Neuronal stem cell (in vitro differentiated cells): ENCODE measurements around the gene FARS2.

Source experiments
- DNase-seq: peaks from one replicate; pipeline ENCODE4 v3.0.0-alpha.2; 2013; ENCODE audit warnings: low spot score
- H2AFZ ChIP-seq: one replicate; pipeline ENCODE4 v1.6.1; 2013; ENCODE audit warnings: mild to moderate bottlenecking, low read length, inconsistent platforms
- H2AK5ac ChIP-seq: 2 replicates; pipeline ENCODE4 v1.6.1; 2013; ENCODE audit warnings: low read depth, mild to moderate bottlenecking, inconsistent platforms, low read length, moderate library complexity, mixed read lengths
- H2BK120ac ChIP-seq: 2 replicates; pipeline ENCODE4 v1.6.1; 2013; ENCODE audit warnings: low read depth, mild to moderate bottlenecking, inconsistent platforms, low read length, moderate library complexity, mixed read lengths
- H2BK12ac ChIP-seq: one replicate; pipeline ENCODE4 v1.6.1; 2013; ENCODE audit warnings: low read length, inconsistent platforms
- H2BK15ac ChIP-seq: 2 replicates; pipeline ENCODE4 v1.6.1; 2013; ENCODE audit warnings: mild to moderate bottlenecking, low read length, inconsistent platforms, mixed read lengths
- H2BK5ac ChIP-seq: one replicate; pipeline ENCODE4 v1.6.1; 2013; ENCODE audit warnings: inconsistent platforms, mild to moderate bottlenecking, low read length, moderate library complexity
- H3K14ac ChIP-seq: one replicate; pipeline ENCODE4 v1.6.1; 2013; ENCODE audit warnings: low read length, inconsistent platforms
- H3K18ac ChIP-seq: 2 replicates; pipeline ENCODE4 v1.6.1; 2013; ENCODE audit warnings: low read length, inconsistent platforms
- H3K23ac ChIP-seq: 2 replicates; pipeline ENCODE4 v1.6.1; 2013; ENCODE audit warnings: low read depth, mild to moderate bottlenecking, mixed read lengths, low read length, inconsistent platforms; ENCODE audit not compliant: poor library complexity
- H3K27ac ChIP-seq: replicated peaks from 3 replicates; pipeline ENCODE4 v1.5.1; 2013; ENCODE audit warnings: low read length, inconsistent platforms
- H3K27me3 ChIP-seq, 3 experiments: 2 replicates each; pipeline ENCODE4 v1.6.1; 2013; ENCODE audit warnings: low read length in 3 of 3, mild to moderate bottlenecking in 2 of 3, inconsistent platforms in 1 of 3, low read depth in 1 of 3, mixed read lengths in 1 of 3, moderate library complexity in 1 of 3; ENCODE audit not compliant: control insufficient read depth in 3 of 3, insufficient read depth in 3 of 3
- H3K36me3 ChIP-seq, 2 donors: replicated peaks in 1 of 2; 2 replicates each; pipeline ENCODE4 v1.6.1; 2013; ENCODE audit warnings: low read length in 2 of 2; ENCODE audit not compliant: control insufficient read depth in 2 of 2, insufficient read depth in 2 of 2
- H3K4ac ChIP-seq: 2 replicates; pipeline ENCODE4 v1.6.1; 2013; ENCODE audit warnings: inconsistent platforms, mild to moderate bottlenecking, low read length, moderate library complexity
- H3K4me1 ChIP-seq, 2 donors: 1 replicate in 1 of 2; 2 replicates in 1 of 2; pipeline ENCODE4 v1.6.1; 2013; ENCODE audit warnings: low read length in 2 of 2, low read depth in 1 of 2; ENCODE audit not compliant: control insufficient read depth in 2 of 2, insufficient read depth in 1 of 2
- H3K4me2 ChIP-seq: one replicate; pipeline ENCODE4 v1.6.1; 2013; ENCODE audit warnings: mild to moderate bottlenecking, low read length, inconsistent platforms; ENCODE audit not compliant: insufficient read depth, poor library complexity, severe bottlenecking
- H3K4me3 ChIP-seq, 2 donors: 2 replicates each; pipeline ENCODE4 v1.5.1; 2013; ENCODE audit warnings: low read length in 2 of 2, mild to moderate bottlenecking in 2 of 2, inconsistent platforms in 1 of 2, moderate library complexity in 1 of 2
- H3K79me1 ChIP-seq: one replicate; pipeline ENCODE4 v1.6.1; 2013; ENCODE audit warnings: low read depth, mild to moderate bottlenecking, inconsistent platforms, low read length, moderate library complexity
- H3K9ac ChIP-seq: one replicate; pipeline ENCODE4 v1.6.1; 2013; ENCODE audit warnings: mild to moderate bottlenecking, low read depth, low read length, inconsistent platforms; ENCODE audit not compliant: poor library complexity
- H3K9me3 ChIP-seq, 2 donors: replicated peaks in 1 of 2; 2 replicates each; pipeline versions ENCODE3 to v1.6.1; 2013; ENCODE audit warnings: low read length in 2 of 2, mild to moderate bottlenecking in 2 of 2, inconsistent platforms in 1 of 2, low read depth in 1 of 2, mixed read lengths in 1 of 2, moderate library complexity in 1 of 2; ENCODE audit not compliant: control insufficient read depth in 2 of 2, insufficient read depth in 1 of 2
- H4K8ac ChIP-seq: one replicate; pipeline ENCODE4 v1.6.1; 2013; ENCODE audit warnings: low read depth, mild to moderate bottlenecking, inconsistent platforms, low read length, moderate library complexity
- H4K91ac ChIP-seq: one replicate; pipeline ENCODE4 v1.6.1; 2013; ENCODE audit warnings: low read length, low read depth, mild to moderate bottlenecking, inconsistent platforms; ENCODE audit not compliant: poor library complexity
- WGBS, 2 donors: extraction: QIAGEN DNeasy Blood & Tissue Kit; methylation state at CpG; one replicate each; pipeline ENCODE4 v1.1.7; 2013; ENCODE audit warnings: missing lambda C conversion rate in 2 of 2, mixed read lengths in 1 of 2; ENCODE audit not compliant: insufficient read length in 2 of 2, insufficient replicate concordance in 1 of 2; ENCODE audit errors: extremely low coverage in 2 of 2; 5-methylcytosine and 5-hydroxymethylcytosine counted together

FARS2 gene

DNA sequence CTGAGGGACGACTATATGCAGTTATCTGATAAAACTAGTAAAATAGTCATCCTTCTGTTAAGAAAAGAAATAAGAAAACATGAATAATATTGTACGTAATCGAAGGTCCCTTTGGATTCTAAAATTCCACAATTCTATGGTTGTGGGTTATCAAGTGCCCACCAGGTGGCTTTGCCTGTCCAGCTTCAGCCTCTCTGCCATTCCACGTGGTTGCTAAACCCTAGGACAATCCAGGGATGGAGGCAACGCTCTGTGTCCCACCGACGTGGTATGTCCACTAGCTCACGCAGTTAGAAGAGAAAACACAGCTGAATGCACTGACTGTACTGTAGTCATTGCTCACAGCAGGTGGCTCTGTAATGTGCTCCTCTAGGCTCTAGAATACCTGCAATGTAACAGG, 349.3 kb downstream of the FARS2 start:
- no peak for DNase-seq
- no peak overlapping the region for H3K4ac ChIP-seq
- H3K23ac ChIP-seq: no peak overlapping the region

DNA sequence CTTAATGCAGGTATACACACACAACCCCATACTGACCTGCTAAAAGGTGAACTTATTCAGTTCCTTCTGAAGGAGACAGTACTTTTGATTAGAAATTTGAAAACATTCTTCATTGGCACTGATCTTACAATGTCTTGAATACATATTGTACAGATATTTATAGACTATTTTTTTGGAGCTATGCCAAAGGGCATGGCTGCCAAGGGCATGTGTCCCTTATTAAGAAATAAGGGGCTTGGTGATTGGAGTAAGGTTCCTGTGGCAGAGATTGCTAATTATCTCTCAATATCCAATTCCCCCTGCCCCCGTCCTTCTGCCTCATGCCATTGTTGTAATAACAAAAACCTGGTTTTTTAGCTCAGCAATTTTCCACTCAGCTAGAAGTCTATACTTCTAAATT, 355.9 kb downstream of the FARS2 start:
- Histone ChIP-seq H2AFZ (no peak overlapping the region), H3K9me3 (no peaks in the 10 kb centered on the region), H3K4ac (no peak overlapping the region), H3K4me2 (no peak overlapping the region), H3K79me1 (no peaks in the 10 kb centered on the region), H2BK5ac (no peak overlapping the region), H3K4me3 (no peak overlapping the region), H3K9ac (no peak overlapping the region), H3K14ac (no peak overlapping the region), H4K8ac (no peak overlapping the region), H4K91ac (no peak overlapping the region), H3K27me3 (no peaks in the 10 kb centered on the region), H2BK15ac (no peak overlapping the region), H2BK120ac (no peak overlapping the region), H3K23ac (no peak overlapping the region), H3K4me1 (peaks cover 0 to 1% of the 10 kb centered on the region in 2 donors), H2AK5ac (no peak overlapping the region), H3K36me3 (no peaks in the 10 kb centered on the region), H2BK12ac (no peak overlapping the region), H3K18ac (no peak overlapping the region), H3K27ac (no peak overlapping the region)
- no peak for DNase-seq
- WGBS, 2 donors: no CpG with 5 or more reads among the region's 1 CpG

More for the DNA sequence above, 349.3 kb downstream of the FARS2 start:
- Histone ChIP-seq H2BK15ac (no peak overlapping the region), H2BK5ac (no peak overlapping the region), H3K27me3 (no peaks in the 10 kb centered on the region), H3K4me3 (no peak overlapping the region), H3K36me3 (no peaks in the 10 kb centered on the region), H4K91ac (no peak overlapping the region), H3K4me1 (peaks cover 0 to 3% of the 10 kb centered on the region in 2 donors), H3K4me2 (no peak overlapping the region), H2BK120ac (no peak overlapping the region), H2AFZ (no peak overlapping the region), H2AK5ac (no peak overlapping the region), H3K9me3 (no peaks in the 10 kb centered on the region), H3K79me1 (no peaks in the 10 kb centered on the region), H3K9ac (no peak overlapping the region), H3K27ac (no peak overlapping the region), H2BK12ac (no peak overlapping the region), H3K18ac (no peak overlapping the region), H4K8ac (no peak overlapping the region), H3K14ac (no peak overlapping the region)
- WGBS, 2 donors: no CpG with 5 or more reads among the region's 8 CpGs

DNA sequence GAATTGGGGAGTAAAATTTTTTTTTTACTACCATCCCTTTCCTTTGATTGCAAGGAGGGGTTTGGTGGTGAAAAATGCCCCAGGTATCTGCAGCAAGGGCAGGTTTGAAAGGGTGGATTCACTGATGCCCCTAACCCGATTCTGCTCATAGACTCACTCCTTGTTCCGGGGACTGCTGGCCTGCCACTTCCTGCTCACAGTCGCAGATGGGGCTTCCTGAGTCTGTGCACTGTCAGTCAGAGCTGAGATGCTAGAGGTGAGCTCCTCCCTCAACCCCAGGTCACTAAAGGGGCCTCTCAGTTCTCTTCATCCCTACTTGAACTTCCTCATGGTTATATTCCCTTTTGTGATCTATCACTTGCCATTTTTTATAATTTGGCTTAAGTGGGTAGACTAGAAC, 357.9 kb downstream of the FARS2 start:
- no peak overlapping the region for H3K4ac ChIP-seq
- H3K4me3 ChIP-seq: no peak overlapping the region
- H2AFZ ChIP-seq: no peak overlapping the region
- no peak overlapping the region for H2AK5ac ChIP-seq
- H3K79me1 ChIP-seq: no peaks in the 10 kb centered on the region
- no peaks in the 10 kb centered on the region for H3K9me3 ChIP-seq
- H2BK15ac ChIP-seq: no peak overlapping the region
- peak overlapping the region; percentile 39 for H3K14ac ChIP-seq
- H3K9ac ChIP-seq: no peak overlapping the region
- no peak overlapping the region for H3K27ac ChIP-seq
- H3K4me1 ChIP-seq: peaks cover 0 to 1% of the 10 kb centered on the region in 2 donors
- peak overlapping the region; percentile 52 for H3K18ac ChIP-seq
- no peak overlapping the region for H3K23ac ChIP-seq
- no peak overlapping the region for H4K8ac ChIP-seq
- H3K27me3 ChIP-seq: no peaks in the 10 kb centered on the region
- H3K36me3 ChIP-seq: no peaks in the 10 kb centered on the region
- H2BK120ac ChIP-seq: no peak overlapping the region
- H3K4me2 ChIP-seq: no peak overlapping the region
- H2BK5ac ChIP-seq: no peak overlapping the region
- no peak overlapping the region for H4K91ac ChIP-seq
- no peak for DNase-seq
- no CpG with 5 or more reads among the region's 3 CpGs for WGBS, 2 donors
- H2BK12ac ChIP-seq: no peak overlapping the region

DNA sequence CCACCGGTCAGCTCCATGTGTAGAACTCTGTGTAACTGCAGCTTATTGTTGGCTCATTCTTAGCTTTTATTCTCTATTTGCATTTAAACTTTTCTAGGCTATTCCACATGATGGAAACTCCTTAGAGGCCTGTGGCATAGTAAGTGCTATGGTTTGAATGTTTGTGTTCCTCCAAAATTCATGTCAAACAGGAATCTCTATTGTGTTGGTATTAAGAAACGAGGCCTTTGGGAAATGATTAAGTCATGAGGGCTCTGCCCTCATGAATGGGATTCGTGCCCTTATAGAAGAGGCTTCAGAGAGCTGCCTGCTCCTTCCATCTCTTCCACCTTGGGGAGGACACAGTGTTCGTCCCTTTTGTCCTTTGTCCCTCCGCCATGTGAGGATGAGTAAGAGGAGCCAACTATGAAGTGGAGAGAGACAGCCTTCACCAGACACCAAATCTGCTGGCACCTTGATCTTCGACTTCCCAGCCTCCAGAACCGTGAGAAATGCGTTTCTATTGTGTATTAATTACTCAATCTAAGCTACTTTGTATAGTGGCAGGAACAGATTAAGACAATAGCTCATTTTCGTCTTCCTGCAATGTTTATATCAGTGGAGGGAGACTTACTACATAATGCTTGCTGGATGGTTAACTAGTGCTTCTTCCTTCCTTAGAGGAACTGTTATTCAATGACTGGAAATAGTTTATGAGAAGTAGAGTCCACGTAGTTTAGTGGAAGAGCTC, 361.1 kb downstream of the FARS2 start:
- WGBS, 2 donors: no CpG with 5 or more reads among the region's 10 CpGs

More for the DNA sequence above, 361.1 kb downstream of the FARS2 start:
- Histone ChIP-seq H2BK15ac (no peak overlapping the region), H3K27ac (no peak overlapping the region), H3K23ac (no peak overlapping the region), H4K91ac (no peak overlapping the region), H3K36me3 (no peaks in the 10 kb centered on the region), H2AK5ac (no peak overlapping the region), H3K9ac (no peak overlapping the region), H3K4me2 (no peak overlapping the region), H4K8ac (no peak overlapping the region), H2BK120ac (no peak overlapping the region), H3K18ac (no peak overlapping the region), H3K9me3 (no peaks in the 10 kb centered on the region), H3K27me3 (no peaks in the 10 kb centered on the region), H2AFZ (no peak overlapping the region), H2BK12ac (no peak overlapping the region), H3K4me3 (no peak overlapping the region), H3K14ac (no peak overlapping the region), H3K79me1 (no peaks in the 10 kb centered on the region), H2BK5ac (no peak overlapping the region), H3K4ac (no peak overlapping the region), H3K4me1 (peaks cover 0 to 1% of the 10 kb centered on the region in 2 donors)
- no peak for DNase-seq
